HEK293 (cell line): ENCODE results near the gene IGSF11.

Source experiments
- CTCF ChIA-PET: fragments of 350-600 bp; formaldehyde crosslinking; extraction: SDS; loops from one replicate; lab custom pipeline; 2021; ENCODE audit warnings: antibody characterized with exemption; lab: Yijun Ruan, JAX
- POLR2A ChIA-PET: fragments of 300-600 bp; formaldehyde crosslinking; extraction: SDS; loops from one replicate; lab custom pipeline; 2020; ENCODE audit warnings: antibody characterized with exemption, inconsistent platforms; lab: Yijun Ruan, JAX
- H3K27ac ChIP-seq: fragments of 200-500 bp; sonication (Bioruptor generic); 2 replicates; pipeline ENCODE4 v1.5.1; 2014; ENCODE audit warnings: low read depth, low read length, control low read depth, inconsistent platforms; ENCODE audit errors: extremely low read depth
- H3K36me3 ChIP-seq, 2 experiments: fragments of 200-500 bp in 1 of 2; sonication (Bioruptor generic) in 1 of 2; 1 replicate in 1 of 2; 2 replicates in 1 of 2; pipeline ENCODE4 v1.5.1; 2014 to 2017; ENCODE audit warnings: inconsistent platforms in 2 of 2, low read length in 2 of 2; ENCODE audit not compliant: control insufficient read depth in 2 of 2, insufficient read depth in 1 of 2
- H3K4me1 ChIP-seq: fragments of 200-500 bp; sonication (Bioruptor generic); 2 replicates; pipeline ENCODE4 v1.5.1; 2014; ENCODE audit warnings: mild to moderate bottlenecking, low read length, inconsistent platforms; ENCODE audit not compliant: control insufficient read depth, insufficient read depth
- H3K4me3 ChIP-seq: 2 replicates; pipeline ENCODE4 v1.5.1; 2011; ENCODE audit warnings: low read depth, mild to moderate bottlenecking, control low read depth, low read length, moderate library complexity
- H3K9me3 ChIP-seq: fragments of 200-500 bp; sonication (Bioruptor generic); 2 replicates; pipeline ENCODE4 v1.5.1; 2014; ENCODE audit warnings: low read depth, low read length, inconsistent platforms; ENCODE audit not compliant: control insufficient read depth, insufficient read depth
- EGR2 ChIP-seq: fragments of 450-650 bp; formaldehyde crosslinking; IDR thresholded peaks from 2 replicates; pipeline ENCODE4 v1.5.1; 2016; ENCODE audit warnings: low read depth, missing biosample characterization, missing genetic modification characterization
- SCRT1 ChIP-seq: fragments of 450-650 bp; formaldehyde crosslinking; IDR thresholded peaks from 2 replicates; pipeline ENCODE4 v1.5.1; 2016; ENCODE audit warnings: missing biosample characterization, missing genetic modification characterization, borderline replicate concordance
- ZNF169 ChIP-seq: fragments of 450-650 bp; formaldehyde crosslinking; IDR thresholded peaks from 2 replicates; pipeline ENCODE4 v1.5.1; 2016; ENCODE audit warnings: missing biosample characterization, missing genetic modification characterization
- ZNF184 ChIP-seq: fragments of 450-650 bp; IDR thresholded peaks from 2 replicates; pipeline ENCODE4 v1.5.1; 2018; ENCODE audit warnings: missing biosample characterization, mild to moderate bottlenecking, missing genetic modification characterization
- ZNF311 ChIP-seq: fragments of 450-650 bp; formaldehyde crosslinking; IDR thresholded peaks from 2 replicates; pipeline ENCODE4 v1.5.1; 2017; ENCODE audit warnings: missing biosample characterization, missing genetic modification characterization, borderline replicate concordance
- ZNF335 ChIP-seq: fragments of 450-650 bp; formaldehyde crosslinking; conservative IDR thresholded peaks from 2 replicates; pipeline ENCODE4 v1.5.1; 2016; ENCODE audit warnings: missing biosample characterization, missing genetic modification characterization
- ZNF423 ChIP-seq: fragments of 450-650 bp; formaldehyde crosslinking; IDR thresholded peaks from 2 replicates; pipeline ENCODE4 v1.5.1; 2016; ENCODE audit warnings: missing biosample characterization, missing genetic modification characterization
- ZNF555 ChIP-seq: fragments of 450-650 bp; formaldehyde crosslinking; conservative IDR thresholded peaks from 2 replicates; pipeline ENCODE4 v1.5.1; 2017; ENCODE audit warnings: missing biosample characterization, mild to moderate bottlenecking, missing genetic modification characterization, inconsistent platforms
- ZNF610 ChIP-seq: fragments of 450-650 bp; formaldehyde crosslinking; IDR thresholded peaks from 2 replicates; pipeline ENCODE4 v1.5.1; 2016; ENCODE audit warnings: missing biosample characterization, missing genetic modification characterization, borderline replicate concordance
- ZNF654 ChIP-seq: fragments of 450-650 bp; formaldehyde crosslinking; IDR thresholded peaks from 2 replicates; pipeline ENCODE4 v1.5.1; 2016; ENCODE audit warnings: low read depth, missing biosample characterization, missing genetic modification characterization
- ZNF707 ChIP-seq: fragments of 450-650 bp; formaldehyde crosslinking; IDR thresholded peaks from 2 replicates; pipeline ENCODE4 v1.5.1; 2016; ENCODE audit warnings: missing biosample characterization, missing genetic modification characterization
- ZNF777 ChIP-seq: fragments of 450-650 bp; formaldehyde crosslinking; IDR thresholded peaks from 2 replicates; pipeline ENCODE4 v1.5.1; 2017; ENCODE audit warnings: missing biosample characterization, missing genetic modification characterization, borderline replicate concordance
- ZNF791 ChIP-seq: fragments of 450-650 bp; formaldehyde crosslinking; IDR thresholded peaks from 2 replicates; pipeline ENCODE4 v1.5.1; 2016; ENCODE audit warnings: missing biosample characterization, missing genetic modification characterization
- ZNF830 ChIP-seq: fragments of 450-650 bp; IDR thresholded peaks from 2 replicates; pipeline ENCODE4 v1.5.0; 2018; ENCODE audit warnings: missing biosample characterization, missing genetic modification characterization, low read depth, mild to moderate bottlenecking, moderate library complexity
- TF ChIP-seq, protein P1 (sequence below): fragments of 450-650 bp; formaldehyde crosslinking; IDR thresholded peaks from 2 replicates; pipeline ENCODE4 v1.5.1; 2016; ENCODE audit warnings: missing biosample characterization, missing genetic modification characterization
- TF ChIP-seq, protein P2 (sequence below): fragments of 450-650 bp; IDR thresholded peaks from 2 replicates; pipeline ENCODE4 v1.5.1; 2018; ENCODE audit warnings: missing biosample characterization, missing genetic modification characterization
- TF ChIP-seq, protein P3 (sequence below): fragments of 450-650 bp; formaldehyde crosslinking; optimal IDR thresholded peaks from 2 replicates; pipeline ENCODE3; 2016; ENCODE audit warnings: missing biosample characterization, mild to moderate bottlenecking, missing genetic modification characterization
- TF ChIP-seq, protein P4 (sequence below): fragments of 450-650 bp; formaldehyde crosslinking; IDR thresholded peaks from 2 replicates; pipeline ENCODE4 v1.5.1; 2016; ENCODE audit warnings: missing biosample characterization, missing genetic modification characterization
- TF ChIP-seq, protein P5 (sequence below): fragments of 450-650 bp; formaldehyde crosslinking; conservative IDR thresholded peaks from 2 replicates; pipeline ENCODE4 v1.5.1; 2016; ENCODE audit warnings: low read depth, missing biosample characterization, missing genetic modification characterization
- TF ChIP-seq, protein P6 (sequence below): IDR thresholded peaks from 2 replicates; pipeline ENCODE4 v1.6.1; 2011; ENCODE audit warnings: mild to moderate bottlenecking, low read depth, low read length, borderline replicate concordance

The IGSF11 gene

DNA sequence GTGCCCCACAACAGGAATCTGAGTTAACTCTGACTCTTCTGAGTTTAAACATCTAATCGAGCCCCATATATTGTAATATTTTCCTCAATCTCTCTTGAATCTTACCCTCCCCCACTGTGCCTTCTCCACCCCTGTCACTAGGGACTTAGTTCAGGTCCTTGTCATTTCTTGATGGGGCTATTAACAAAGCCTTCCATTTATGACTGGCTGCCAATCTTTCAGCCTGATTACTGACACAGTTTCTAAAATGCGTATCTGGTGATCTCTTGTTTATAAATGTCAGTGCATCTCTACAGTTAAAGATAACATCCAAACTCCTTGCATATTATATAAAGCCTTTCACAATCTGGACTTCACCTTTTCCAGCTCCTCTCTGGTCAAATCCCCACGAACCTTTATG, 124.3 kb downstream of the IGSF11 start (continued):
- TF ChIP-seq, protein P1, sequence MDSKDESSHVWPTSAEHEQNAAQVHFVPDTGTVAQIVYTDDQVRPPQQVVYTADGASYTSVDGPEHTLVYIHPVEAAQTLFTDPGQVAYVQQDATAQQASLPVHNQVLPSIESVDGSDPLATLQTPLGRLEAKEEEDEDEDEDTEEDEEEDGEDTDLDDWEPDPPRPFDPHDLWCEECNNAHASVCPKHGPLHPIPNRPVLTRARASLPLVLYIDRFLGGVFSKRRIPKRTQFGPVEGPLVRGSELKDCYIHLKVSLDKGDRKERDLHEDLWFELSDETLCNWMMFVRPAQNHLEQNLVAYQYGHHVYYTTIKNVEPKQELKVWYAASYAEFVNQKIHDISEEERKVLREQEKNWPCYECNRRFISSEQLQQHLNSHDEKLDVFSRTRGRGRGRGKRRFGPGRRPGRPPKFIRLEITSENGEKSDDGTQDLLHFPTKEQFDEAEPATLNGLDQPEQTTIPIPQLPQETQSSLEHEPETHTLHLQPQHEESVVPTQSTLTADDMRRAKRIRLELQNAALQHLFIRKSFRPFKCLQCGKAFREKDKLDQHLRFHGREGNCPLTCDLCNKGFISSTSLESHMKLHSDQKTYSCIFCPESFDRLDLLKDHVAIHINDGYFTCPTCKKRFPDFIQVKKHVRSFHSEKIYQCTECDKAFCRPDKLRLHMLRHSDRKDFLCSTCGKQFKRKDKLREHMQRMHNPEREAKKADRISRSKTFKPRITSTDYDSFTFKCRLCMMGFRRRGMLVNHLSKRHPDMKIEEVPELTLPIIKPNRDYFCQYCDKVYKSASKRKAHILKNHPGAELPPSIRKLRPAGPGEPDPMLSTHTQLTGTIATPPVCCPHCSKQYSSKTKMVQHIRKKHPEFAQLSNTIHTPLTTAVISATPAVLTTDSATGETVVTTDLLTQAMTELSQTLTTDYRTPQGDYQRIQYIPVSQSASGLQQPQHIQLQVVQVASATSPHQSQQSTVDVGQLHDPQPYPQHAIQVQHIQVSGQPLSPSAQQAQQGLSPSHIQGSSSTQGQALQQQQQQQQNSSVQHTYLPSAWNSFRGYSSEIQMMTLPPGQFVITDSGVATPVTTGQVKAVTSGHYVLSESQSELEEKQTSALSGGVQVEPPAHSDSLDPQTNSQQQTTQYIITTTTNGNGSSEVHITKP (tag by site-specific recombination) = no peak

DNA sequence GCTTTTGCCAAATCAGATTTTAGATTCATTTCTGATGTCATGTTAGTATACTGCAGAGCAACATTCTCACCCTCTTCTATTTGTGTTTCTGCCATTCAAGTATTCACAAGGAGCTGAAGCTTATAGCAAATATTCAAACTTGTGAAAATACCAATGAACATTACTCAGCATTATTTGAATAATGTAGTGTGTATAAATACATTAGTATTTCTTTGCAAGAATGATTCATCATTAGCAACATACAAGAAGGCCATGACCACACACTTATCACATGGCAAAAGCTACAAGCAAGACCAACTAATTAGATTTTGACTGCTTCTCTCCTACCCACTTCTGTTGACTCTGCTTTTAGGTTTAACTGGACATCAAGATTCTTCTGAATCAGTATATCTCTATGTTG, 124.9 kb downstream of the IGSF11 start:
- H3K9me3 ChIP-seq = no peaks in the 10 kb centered on the region
- no peaks in the 10 kb centered on the region for H3K4me1 ChIP-seq
- CTCF ChIA-PET = no interaction called here
- H3K4me3 ChIP-seq = no peak overlapping the region
- TF ChIP-seq ZNF791 (tag by site-specific recombination) = no peak
- TF ChIP-seq, protein P2, sequence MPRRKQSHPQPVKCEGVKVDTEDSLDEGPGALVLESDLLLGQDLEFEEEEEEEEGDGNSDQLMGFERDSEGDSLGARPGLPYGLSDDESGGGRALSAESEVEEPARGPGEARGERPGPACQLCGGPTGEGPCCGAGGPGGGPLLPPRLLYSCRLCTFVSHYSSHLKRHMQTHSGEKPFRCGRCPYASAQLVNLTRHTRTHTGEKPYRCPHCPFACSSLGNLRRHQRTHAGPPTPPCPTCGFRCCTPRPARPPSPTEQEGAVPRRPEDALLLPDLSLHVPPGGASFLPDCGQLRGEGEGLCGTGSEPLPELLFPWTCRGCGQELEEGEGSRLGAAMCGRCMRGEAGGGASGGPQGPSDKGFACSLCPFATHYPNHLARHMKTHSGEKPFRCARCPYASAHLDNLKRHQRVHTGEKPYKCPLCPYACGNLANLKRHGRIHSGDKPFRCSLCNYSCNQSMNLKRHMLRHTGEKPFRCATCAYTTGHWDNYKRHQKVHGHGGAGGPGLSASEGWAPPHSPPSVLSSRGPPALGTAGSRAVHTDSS (tag by site-specific recombination) = no peak
- TF ChIP-seq, protein P3, sequence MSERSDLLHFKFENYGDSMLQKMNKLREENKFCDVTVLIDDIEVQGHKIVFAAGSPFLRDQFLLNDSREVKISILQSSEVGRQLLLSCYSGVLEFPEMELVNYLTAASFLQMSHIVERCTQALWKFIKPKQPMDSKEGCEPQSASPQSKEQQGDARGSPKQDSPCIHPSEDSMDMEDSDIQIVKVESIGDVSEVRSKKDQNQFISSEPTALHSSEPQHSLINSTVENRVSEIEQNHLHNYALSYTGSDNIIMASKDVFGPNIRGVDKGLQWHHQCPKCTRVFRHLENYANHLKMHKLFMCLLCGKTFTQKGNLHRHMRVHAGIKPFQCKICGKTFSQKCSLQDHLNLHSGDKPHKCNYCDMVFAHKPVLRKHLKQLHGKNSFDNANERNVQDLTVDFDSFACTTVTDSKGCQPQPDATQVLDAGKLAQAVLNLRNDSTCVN (tag by site-specific recombination) = no peak
- TF ChIP-seq ZNF830 (tag by site-specific recombination) = no peak
- TF ChIP-seq ZNF610 (tag by site-specific recombination) = no peak
- no peak for TF ChIP-seq ZNF707 (tag by site-specific recombination)
- no peak for TF ChIP-seq ZNF654 (tag by site-specific recombination)
- no peak for TF ChIP-seq ZNF169 (tag by site-specific recombination)
- TF ChIP-seq, protein P4, sequence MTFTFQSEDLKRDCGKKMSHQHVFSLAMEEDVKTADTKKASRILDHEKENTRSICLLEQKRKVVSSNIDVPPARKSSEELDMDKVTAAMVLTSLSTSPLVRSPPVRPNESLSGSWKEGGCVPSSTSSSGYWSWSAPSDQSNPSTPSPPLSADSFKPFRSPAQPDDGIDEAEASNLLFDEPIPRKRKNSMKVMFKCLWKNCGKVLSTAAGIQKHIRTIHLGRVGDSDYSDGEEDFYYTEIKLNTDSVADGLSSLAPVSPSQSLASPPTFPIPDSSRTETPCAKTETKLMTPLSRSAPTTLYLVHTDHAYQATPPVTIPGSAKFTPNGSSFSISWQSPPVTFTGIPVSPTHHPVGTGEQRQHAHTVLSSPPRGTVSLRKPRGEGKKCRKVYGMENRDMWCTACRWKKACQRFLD (tag by site-specific recombination) = no peak
- no peak for TF ChIP-seq SCRT1
- no peak for TF ChIP-seq ZNF335 (tag by site-specific recombination)
- TF ChIP-seq EGR2 (tag by site-specific recombination) = no peak
- no peak overlapping the region for H3K27ac ChIP-seq
- POLR2A ChIA-PET = no interaction called here
- no peaks in the 10 kb centered on the region for H3K36me3 ChIP-seq

DNA sequence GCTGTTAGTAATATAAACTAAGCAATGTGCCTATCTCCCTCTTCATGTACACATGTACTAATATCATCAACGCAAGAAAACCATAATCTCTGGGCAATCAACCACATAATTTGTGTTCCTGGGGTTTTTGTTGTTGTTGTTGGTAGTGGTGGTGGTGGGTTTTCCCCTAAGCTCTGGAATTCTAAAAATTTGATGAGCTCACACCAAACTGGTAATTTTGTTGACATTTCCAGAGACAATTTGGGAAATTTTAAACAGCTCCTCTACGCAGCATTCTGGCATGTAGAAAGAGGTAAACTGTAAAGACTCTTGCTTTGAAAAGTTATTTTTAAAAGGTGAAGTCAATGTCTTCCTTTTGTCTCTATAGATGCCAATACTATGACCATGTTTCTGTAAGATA, 126.7 kb downstream of the IGSF11 start:
- no peak for TF ChIP-seq ZNF184 (tag by site-specific recombination)
- TF ChIP-seq, protein P5, sequence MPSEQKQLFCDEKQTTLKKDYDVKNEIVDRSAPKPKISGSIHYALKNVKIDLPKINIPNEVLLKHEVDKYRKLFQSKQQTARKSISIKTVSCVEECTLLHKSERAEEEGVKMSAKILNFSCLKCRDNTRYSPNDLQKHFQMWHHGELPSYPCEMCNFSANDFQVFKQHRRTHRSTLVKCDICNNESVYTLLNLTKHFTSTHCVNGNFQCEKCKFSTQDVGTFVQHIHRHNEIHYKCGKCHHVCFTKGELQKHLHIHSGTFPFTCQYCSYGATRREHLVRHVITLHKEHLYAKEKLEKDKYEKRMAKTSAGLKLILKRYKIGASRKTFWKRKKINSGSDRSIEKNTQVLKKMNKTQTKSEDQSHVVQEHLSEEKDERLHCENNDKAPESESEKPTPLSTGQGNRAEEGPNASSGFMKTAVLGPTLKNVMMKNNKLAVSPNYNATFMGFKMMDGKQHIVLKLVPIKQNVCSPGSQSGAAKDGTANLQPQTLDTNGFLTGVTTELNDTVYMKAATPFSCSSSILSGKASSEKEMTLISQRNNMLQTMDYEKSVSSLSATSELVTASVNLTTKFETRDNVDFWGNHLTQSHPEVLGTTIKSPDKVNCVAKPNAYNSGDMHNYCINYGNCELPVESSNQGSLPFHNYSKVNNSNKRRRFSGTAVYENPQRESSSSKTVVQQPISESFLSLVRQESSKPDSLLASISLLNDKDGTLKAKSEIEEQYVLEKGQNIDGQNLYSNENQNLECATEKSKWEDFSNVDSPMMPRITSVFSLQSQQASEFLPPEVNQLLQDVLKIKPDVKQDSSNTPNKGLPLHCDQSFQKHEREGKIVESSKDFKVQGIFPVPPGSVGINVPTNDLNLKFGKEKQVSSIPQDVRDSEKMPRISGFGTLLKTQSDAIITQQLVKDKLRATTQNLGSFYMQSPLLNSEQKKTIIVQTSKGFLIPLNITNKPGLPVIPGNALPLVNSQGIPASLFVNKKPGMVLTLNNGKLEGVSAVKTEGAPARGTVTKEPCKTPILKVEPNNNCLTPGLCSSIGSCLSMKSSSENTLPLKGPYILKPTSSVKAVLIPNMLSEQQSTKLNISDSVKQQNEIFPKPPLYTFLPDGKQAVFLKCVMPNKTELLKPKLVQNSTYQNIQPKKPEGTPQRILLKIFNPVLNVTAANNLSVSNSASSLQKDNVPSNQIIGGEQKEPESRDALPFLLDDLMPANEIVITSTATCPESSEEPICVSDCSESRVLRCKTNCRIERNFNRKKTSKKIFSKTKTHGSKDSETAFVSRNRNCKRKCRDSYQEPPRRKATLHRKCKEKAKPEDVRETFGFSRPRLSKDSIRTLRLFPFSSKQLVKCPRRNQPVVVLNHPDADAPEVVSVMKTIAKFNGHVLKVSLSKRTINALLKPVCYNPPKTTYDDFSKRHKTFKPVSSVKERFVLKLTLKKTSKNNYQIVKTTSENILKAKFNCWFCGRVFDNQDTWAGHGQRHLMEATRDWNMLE = no peak
- TF ChIP-seq ZNF311 = no peak
- TF ChIP-seq, protein P6, sequence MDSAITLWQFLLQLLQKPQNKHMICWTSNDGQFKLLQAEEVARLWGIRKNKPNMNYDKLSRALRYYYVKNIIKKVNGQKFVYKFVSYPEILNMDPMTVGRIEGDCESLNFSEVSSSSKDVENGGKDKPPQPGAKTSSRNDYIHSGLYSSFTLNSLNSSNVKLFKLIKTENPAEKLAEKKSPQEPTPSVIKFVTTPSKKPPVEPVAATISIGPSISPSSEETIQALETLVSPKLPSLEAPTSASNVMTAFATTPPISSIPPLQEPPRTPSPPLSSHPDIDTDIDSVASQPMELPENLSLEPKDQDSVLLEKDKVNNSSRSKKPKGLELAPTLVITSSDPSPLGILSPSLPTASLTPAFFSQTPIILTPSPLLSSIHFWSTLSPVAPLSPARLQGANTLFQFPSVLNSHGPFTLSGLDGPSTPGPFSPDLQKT = no peak
- TF ChIP-seq ZNF423 (tag by site-specific recombination) = no peak
- no peak for TF ChIP-seq ZNF555 (tag by site-specific recombination)
- no peak for TF ChIP-seq ZNF777 (tag by site-specific recombination)
- Histone ChIP-seq H3K27ac (no peak overlapping the region), H3K4me3 (no peak overlapping the region), H3K36me3 (no peaks in the 10 kb centered on the region), H3K4me1 (no peaks in the 10 kb centered on the region), H3K9me3 (no peaks in the 10 kb centered on the region)
- ChIA-PET POLR2A (no interaction called here), CTCF (interaction anchor here (0.6 to 3.4 kb wide), 3 partner anchors 23 to 126 kb away, joined by 3 to 13 read pairs (median 3); partner anchors contain the start of gene IGSF11)
